ENCODE measurements around the gene PRKRA. TPM values are rescaled to one million over a fixed set of nuclear protein-coding genes. Genes with fewer than 3 reads are reported as not detected.
"Not testable (repeated sequence)": the region's sequence is repeated elsewhere in the genome, so short reads cannot be mapped to it uniquely, and the experiment has no call there.

PRKRA gene
- polyA plus RNA-seq, 1 experiment = 30.4 TPM

GRCh38 chr2:178476477-178476876, 25.5 kb upstream of the PRKRA start:
- H3K4me3 ChIP-seq (ENCODE audit: low read depth, low read length) = no peak overlapping the region
- H3K27me3 ChIP-seq (ENCODE audit: control insufficient read depth, insufficient read depth, low read length) = no peaks in the 10 kb centered on the region
- DNase-seq (ENCODE audit: low read depth) = no peak
- CTCF ChIA-PET = no interaction called here
- TF ChIP-seq CTCF (IDR thresholded peaks at IDR 0.05; ENCODE audit: insufficient read depth, low read depth, low read length) = no peak
- no peaks in the 10 kb centered on the region for H3K36me3 ChIP-seq (ENCODE audit: control insufficient read depth, insufficient read depth, low read length)
- POLR2A ChIA-PET = no interaction called here

- H3K27me3 ChIP-seq (ENCODE audit: control insufficient read depth, insufficient read depth, low read length) = no peaks in the 10 kb centered on the region
- CTCF ChIA-PET = no interaction called here
- POLR2A ChIA-PET = no interaction called here
- TF ChIP-seq CTCF (IDR thresholded peaks at IDR 0.05; ENCODE audit: insufficient read depth, low read depth, low read length) = no peak
- DNase-seq (ENCODE audit: low read depth) = no peak
- H3K36me3 ChIP-seq (ENCODE audit: control insufficient read depth, insufficient read depth, low read length) = no peaks in the 10 kb centered on the region
- H3K4me3 ChIP-seq (ENCODE audit: low read depth, low read length) = no peak overlapping the region
These were observed 23.6 kb upstream of the PRKRA start for GRCh38 chr2:178474560-178474959.

GRCh38 chr2:178473931-178474330, 23.0 kb upstream of the PRKRA start:
- H3K36me3 ChIP-seq (ENCODE audit: control insufficient read depth, insufficient read depth, low read length) = no peaks in the 10 kb centered on the region
- no peaks in the 10 kb centered on the region for H3K27me3 ChIP-seq (ENCODE audit: control insufficient read depth, insufficient read depth, low read length)
- POLR2A ChIA-PET = no interaction called here
- no peak overlapping the region for H3K4me3 ChIP-seq (ENCODE audit: low read depth, low read length)
- DNase-seq (ENCODE audit: low read depth) = no peak
- CTCF ChIA-PET = no interaction called here
- TF ChIP-seq CTCF (IDR thresholded peaks at IDR 0.05; ENCODE audit: insufficient read depth, low read depth, low read length) = no peak

GRCh38 chr2:178473373-178473772, 22.4 kb upstream of the PRKRA start:
- DNase-seq (ENCODE audit: low read depth) = no peak
- Histone ChIP-seq H3K4me3 (ENCODE audit: low read depth, low read length) (no peak overlapping the region), H3K27me3 (ENCODE audit: control insufficient read depth, insufficient read depth, low read length) (no peaks in the 10 kb centered on the region), H3K36me3 (ENCODE audit: control insufficient read depth, insufficient read depth, low read length) (no peaks in the 10 kb centered on the region)
- CTCF ChIA-PET = no interaction called here
- no peak for TF ChIP-seq CTCF (IDR thresholded peaks at IDR 0.05; ENCODE audit: insufficient read depth, low read depth, low read length)
- POLR2A ChIA-PET = no interaction called here

GRCh38 chr2:178471313-178471712, 20.3 kb upstream of the PRKRA start:
- H3K4me3 ChIP-seq (ENCODE audit: low read depth, low read length); CTCF ChIA-PET; H3K27me3 ChIP-seq (ENCODE audit: control insufficient read depth, insufficient read depth, low read length); DNase-seq (ENCODE audit: low read depth); POLR2A ChIA-PET; H3K36me3 ChIP-seq (ENCODE audit: control insufficient read depth, insufficient read depth, low read length): not testable (repeated sequence)

GRCh38 chr2:178469219-178469849, 18.4 kb upstream of the PRKRA start:
- no peaks in the 10 kb centered on the region for H3K27me3 ChIP-seq (ENCODE audit: control insufficient read depth, insufficient read depth, low read length)
- ChIA-PET POLR2A (interaction anchor here (0.7 kb wide), 1 partner anchor 50 kb away, joined by 9 read pairs; no protein-coding TSS in a partner anchor), CTCF (no interaction called here)
- no peak for DNase-seq (ENCODE audit: low read depth)
- H3K4me3 ChIP-seq (ENCODE audit: low read depth, low read length) = no peak overlapping the region
- no peak for TF ChIP-seq CTCF (IDR thresholded peaks at IDR 0.05; ENCODE audit: insufficient read depth, low read depth, low read length)
- H3K36me3 ChIP-seq (ENCODE audit: control insufficient read depth, insufficient read depth, low read length) = no peaks in the 10 kb centered on the region; the same call in 1 of the 2 replicates
